ENCODE measurements around the gene SIK3.

Gene SIK3

DNA sequence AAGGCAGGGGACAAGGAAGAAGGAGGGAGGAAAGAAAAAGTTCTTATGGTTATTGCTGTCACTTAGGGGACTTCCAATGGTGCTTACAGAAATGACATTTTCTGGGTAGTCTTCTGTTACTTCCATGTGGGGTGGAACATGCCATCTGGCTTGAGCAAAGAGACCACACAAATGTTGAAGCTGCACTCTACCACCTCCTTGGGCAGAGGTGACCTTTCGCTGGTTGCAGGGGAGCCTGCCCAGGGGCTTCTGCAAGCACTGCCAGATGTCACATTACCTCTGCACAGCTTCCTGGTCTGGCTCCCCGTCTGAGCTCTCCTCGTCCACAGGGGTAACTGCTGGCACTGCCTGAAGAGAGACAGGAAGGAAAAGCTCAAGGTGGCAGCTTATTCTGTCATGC lies 228.2 kb downstream of the SIK3 start:
- DNase-seq (ENCODE audit: low read depth in 2 of 3, low spot score in 1 of 3): no peak

DNA sequence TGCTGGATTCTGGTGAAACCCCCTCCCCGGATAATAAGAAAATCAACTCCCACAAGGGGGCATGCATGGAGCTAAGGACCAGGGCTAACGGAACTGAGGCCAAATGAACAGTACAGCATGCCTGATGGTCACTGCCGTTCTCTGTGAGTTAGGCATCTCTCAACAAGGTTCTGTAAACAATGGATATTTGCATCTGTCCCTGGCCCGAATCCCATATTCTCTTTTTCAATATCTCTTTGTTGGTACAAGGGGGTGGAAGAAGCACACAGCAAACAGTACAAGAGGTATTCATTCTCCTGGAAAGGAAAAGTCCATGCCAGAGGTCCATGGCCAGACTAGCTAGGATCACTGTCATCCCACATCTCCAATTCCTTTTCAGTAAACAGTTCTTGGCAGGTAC lies 228.6 kb downstream of the SIK3 start:
- DNase-seq (ENCODE audit: low read depth in 2 of 3, low spot score in 1 of 3): no peak

GRCh38 chr11:116868066-116868465 lies 230.2 kb downstream of the SIK3 start:
- no peak for DNase-seq (ENCODE audit: low read depth in 2 of 3, low spot score in 1 of 3)

DNA sequence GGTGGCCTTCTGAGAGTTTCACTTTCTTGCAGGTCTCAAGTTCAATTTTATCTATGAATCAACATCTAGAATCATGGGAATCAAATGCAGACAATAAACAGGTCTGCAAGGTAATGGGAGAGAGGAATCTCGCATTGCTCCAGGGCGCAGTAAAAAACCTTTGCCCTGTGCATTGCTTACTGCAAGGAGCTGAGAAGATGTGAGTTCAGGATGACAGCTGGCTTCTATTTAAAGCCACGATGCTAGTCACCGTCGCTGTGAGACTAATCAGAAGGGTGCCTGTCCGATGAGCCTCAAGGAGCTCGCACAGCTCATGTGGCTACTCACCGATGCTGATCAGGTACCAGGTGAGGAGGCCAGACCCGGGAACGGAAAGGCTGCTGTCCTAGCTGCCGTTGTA lies 230.6 kb downstream of the SIK3 start:
- DNase-seq (ENCODE audit: low read depth in 2 of 3, low spot score in 1 of 3): no peak

DNA sequence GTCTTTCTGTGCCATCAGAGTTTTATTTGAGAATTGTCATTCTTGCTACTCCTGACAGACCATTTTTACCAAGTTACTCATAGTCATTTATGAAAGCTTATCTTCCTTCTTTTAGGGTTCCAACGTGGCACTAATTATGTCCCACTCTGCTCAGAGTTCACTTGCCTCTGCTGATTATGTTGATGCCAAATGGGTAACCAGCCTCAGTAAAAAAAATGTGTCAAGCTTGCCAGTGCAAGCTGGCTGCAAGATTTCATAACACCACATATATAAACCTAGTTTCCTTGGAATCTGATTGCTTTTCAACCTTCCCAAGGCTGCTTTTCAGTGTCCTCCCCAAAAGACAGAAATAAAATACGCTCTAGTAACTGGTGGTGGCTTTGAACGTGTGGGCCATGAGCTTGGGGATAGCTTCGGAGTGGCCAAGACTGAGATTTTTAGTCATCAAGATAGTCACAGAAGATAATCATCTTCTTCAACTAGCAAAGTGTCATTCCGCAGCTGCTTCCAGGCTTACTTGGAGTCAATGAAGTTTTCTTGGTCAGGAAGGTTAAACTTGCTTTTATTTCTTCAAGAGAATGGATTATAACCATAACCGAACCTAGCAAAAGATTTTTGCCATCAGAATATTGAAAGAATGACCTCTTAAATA lies 231.3 kb downstream of the SIK3 start:
- DNase-seq (ENCODE audit: low read depth in 2 of 3, low spot score in 1 of 3): no peak

DNA sequence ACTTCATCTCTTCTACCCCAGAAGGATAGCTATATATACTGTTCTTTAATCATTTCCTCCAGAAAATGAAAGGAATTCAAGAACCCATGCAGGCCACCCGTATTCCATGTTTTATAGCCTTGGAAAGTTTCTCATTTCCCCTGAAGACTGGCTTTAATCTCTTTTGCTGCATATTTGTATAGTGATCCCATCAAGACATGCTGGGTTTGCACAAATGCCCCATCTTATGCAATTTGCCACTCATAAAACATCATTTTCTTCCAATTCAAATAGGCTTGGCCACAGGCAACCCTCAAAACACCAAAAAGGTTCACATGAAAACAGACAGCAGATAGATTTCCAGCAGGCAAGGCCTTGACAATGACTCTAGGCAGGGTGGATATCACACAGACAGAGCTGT lies 232.5 kb downstream of the SIK3 start:
- no peak for DNase-seq (ENCODE audit: low read depth in 2 of 3, low spot score in 1 of 3)

GRCh38 chr11:116864531-116864930 lies 233.7 kb downstream of the SIK3 start:
- DNase-seq (ENCODE audit: low read depth in 2 of 3, low spot score in 1 of 3): no peak

GRCh38 chr11:116862951-116863350 lies 235.3 kb downstream of the SIK3 start:
- no peak for DNase-seq (ENCODE audit: low read depth in 2 of 3, low spot score in 1 of 3)

DNA sequence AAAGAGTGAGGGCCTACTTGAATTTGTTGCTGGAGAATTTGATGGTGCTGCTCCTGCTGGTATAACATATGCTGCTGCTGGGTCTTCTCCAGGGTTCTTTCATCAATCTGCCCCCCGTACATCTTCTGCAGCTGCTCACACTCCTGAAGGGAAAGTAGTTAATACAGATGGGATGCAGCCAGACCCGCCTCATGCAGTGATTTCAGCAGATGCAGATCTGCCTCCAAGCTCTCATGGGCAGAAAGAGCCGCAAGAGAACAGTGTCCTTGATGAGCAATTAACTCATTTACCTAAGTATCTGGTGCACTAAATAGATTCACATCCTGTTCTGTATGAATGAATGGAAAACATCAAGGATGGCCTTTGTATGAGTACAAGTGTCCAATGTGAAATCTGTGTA lies 236.0 kb downstream of the SIK3 start:
- no peak for DNase-seq (ENCODE audit: low read depth in 2 of 3, low spot score in 1 of 3)

DNA sequence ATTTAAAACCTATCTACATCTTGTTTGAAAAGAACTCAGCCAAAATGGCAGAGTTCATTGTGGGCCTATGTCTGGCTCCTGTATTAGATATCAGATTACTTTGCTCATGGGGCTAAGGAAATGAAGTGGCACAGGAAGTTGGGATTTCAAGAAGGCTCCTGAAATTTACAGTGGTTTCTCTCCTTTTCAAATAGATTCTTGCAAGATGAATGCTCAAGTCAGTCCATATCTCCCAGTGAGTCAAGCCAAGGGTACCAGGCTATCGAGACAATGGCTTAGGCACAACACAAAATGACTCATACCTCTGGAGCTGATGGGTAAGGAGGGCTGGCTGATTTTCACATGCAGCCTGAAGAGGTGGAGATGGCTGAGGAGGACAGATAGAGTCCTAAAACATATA lies 236.7 kb downstream of the SIK3 start:
- no peak for DNase-seq (ENCODE audit: low read depth in 2 of 3, low spot score in 1 of 3)

- DNase-seq (ENCODE audit: low read depth in 2 of 3, low spot score in 1 of 3): no peak
These were observed 237.9 kb downstream of the SIK3 start for GRCh38 chr11:116860303-116860702.

DNA sequence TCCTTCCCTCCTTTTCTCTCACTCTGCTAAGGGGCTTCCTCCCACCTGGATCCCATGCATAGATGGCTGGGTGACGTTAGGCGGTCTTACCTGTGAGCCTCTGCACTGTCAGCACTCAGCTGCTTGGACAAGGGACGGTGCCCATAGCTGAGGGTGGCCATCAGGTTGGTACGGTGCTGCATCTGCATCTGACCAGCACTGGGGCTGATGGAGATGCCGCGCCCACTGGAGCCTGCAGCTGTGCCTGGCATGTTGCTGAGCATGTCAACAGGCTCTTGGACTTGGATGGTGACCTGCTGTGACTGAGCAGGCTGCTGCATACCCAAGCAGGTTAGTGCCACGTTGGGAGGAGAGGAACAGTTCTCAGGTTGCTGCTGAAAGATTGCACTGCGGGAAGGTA lies 239.1 kb downstream of the SIK3 start:
- no peak for DNase-seq (ENCODE audit: low read depth in 2 of 3, low spot score in 1 of 3)

DNA sequence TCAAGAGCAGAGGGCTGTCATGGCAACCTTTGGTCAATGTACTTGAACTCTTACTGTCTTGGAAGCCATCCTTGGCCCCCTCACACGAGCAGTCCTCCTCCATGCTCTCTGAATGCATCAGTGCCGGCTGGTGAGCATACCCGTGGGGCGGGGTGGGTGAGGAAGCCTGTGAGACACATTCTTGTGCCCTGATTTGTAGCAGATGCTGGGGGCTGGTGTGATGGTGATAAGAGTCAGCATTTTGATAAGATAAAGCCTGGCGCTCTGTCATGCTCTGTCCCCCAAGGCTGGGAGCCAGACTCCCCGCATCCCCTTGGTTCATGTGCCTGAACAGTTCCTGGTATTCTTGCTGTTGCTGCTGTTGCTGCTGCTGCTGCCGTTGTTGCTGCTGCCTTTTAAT lies 240.3 kb downstream of the SIK3 start:
- DNase-seq (ENCODE audit: low read depth in 2 of 3, low spot score in 1 of 3): no peak

DNA sequence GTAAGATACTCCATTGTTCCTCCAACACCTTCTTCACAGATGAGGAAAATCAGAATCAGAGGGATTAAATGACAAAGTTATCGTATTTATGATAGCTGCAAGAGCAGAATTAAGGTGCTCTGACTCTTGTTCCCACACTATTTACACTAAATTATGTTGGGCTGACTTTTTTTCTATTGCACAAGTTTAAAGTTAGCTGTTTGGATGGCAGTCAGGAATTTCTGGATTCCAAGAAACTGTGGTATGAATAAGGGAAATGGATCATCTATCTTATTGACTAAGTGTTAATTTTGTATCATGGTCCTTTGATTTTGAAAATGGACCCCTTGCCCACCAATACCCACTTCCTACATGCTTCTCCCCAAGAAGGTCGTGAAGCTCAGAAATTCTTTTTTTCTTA lies 240.9 kb downstream of the SIK3 start:
- DNase-seq (ENCODE audit: low read depth in 2 of 3, low spot score in 1 of 3): no peak

GRCh38 chr11:116856423-116856822 lies 241.8 kb downstream of the SIK3 start:
- DNase-seq (ENCODE audit: low read depth in 2 of 3, low spot score in 1 of 3): no peak

DNA sequence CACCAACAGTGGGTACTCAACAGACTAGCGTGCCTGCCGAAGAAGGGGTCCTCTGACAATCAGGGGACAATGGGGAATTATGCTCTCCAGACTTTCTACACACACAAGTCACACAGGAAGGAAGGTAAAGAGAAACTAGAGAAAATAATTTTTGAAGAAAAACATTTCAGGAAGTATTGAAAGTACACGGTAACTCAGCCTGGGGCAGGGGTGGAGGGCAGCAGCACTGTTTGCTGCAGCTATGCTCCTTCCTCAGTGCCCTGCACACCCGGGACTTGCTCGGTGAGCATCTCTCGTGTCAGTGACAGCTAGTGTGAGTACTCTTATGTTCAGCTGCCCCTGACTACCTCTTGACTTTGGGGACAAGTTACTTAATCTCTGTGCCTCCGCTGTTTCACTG lies 242.8 kb downstream of the SIK3 start:
- no peak for DNase-seq (ENCODE audit: low read depth in 2 of 3, low spot score in 1 of 3)

DNA sequence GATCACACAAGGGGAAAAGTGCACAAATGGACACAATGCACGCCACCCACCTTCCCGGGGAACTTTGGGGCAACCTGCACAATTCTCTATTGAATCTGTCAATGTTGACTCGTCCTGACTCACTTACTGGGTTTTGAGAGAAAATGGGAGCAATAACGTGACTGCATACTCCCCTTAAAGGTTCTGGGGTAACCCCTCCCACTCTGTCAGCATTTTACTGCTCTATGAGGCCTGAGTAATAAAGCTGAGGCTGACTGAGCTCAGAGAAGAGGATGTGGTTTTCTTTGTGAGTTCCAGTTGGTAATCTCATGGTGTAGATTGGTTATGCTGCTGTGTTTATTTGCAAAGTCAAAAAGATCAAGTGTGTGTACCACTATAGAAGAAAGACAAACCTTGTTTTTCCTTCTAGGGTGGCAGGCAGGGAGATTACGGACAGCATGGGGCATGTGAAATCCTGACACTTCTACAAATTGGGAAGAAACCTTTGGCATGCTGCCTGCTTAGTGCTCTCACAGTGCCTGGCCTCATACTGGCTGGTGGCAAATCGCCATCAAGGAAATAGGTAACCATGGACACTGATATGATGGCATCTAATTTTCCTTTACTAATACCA lies 244.7 kb downstream of the SIK3 start:
- DNase-seq (ENCODE audit: low read depth in 2 of 3, low spot score in 1 of 3): peak; percentile 32 to 53 (median 45)

DNA sequence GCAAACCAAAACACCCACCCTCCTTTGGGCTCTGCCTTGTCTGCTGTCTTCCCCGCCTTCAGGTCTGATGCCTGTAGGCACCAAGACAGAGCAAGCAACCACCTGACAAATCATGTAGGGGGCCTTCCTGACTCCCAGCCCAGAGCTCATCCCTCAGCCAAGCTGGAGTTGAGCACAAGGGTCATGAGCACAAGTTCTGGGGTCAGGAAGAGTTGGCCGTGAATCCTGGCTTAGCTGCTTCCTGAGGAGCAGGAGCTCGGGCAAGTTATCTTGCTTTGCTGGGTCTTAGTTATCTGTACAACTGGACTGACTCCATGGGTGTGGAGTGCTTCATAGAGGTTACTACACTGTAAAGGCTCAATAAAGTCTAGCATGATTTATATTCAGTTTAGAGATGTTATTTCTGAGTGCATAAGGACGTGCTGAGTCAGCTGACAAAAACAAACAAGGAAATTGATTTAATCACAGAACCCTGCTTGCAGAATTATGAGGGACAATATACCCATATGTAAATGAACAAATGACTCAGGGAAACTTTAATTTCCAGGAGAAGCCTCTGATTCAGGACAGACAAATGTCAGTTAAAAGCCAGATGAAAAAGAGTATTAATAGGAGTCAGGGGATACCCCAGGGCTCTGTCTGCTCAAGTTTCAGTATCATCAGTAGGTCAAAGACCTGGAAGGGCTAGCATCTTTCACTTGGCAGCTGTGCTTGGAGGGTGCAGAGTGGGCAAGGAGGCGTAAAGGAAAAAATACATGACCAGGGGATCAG lies 245.8 kb downstream of the SIK3 start:
- no peak for DNase-seq (ENCODE audit: low read depth in 2 of 3, low spot score in 1 of 3)

DNA sequence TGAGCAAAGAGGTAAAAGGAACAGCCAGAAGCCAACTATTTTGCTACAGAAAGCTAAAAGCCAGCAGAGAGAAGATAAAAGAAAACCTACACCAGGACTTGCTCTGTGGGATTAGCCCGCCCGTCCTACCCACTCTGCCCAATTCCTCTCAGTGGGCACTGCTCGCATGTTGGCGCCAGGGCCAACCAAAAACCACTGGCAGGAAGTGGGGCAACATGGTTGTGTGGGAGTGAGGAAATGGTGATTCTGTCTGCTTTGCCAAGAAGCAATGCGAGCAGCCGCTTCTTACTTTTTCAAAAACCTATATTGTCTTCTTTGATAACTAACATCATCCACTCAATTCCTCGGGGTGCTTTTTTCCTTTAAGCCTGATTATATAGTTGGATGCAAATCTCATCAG lies 246.6 kb downstream of the SIK3 start:
- DNase-seq (ENCODE audit: low read depth in 2 of 3, low spot score in 1 of 3): peak in 2 of 3 donors; percentile 35 to 37

DNA sequence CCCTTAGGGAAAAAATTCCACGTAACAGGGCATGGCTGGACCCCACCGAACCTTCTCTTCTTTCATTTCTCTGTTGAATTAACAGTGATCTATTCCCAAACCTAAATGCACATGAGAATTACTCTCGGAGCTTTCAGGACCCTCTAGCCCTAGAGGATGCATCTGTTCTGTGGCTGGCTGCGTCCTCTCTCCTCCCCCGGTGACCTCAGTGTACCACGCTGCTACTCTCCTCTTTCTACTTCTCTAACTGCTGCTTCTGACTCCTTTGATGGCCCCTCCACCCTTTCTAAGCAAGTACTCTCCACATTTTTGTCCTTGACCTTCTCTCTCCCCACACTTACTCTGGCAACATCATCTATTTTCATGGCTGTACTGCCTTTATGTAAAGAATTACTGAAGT lies 248.7 kb downstream of the SIK3 start:
- no peak for DNase-seq (ENCODE audit: low read depth in 2 of 3, low spot score in 1 of 3)

DNA sequence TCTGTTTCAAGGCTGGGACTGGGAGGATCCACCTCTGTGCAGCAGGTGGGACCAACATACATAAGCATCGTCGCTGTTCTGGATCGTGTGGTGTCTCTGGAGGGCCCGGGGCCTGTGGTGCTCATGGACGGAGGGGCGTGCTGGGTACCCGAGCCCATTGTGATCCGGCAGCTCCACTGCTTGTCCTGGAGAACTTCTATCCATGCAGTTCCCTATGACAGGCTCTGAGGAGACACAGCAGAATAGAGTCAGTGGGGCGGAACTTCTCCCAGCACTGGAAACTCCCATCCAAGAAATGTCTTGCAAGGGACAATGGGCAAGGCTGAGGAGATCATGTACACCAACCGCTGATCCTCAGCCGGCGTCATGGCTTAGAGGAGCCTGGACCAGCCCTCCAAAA lies 249.2 kb downstream of the SIK3 start:
- no peak for DNase-seq (ENCODE audit: low read depth in 2 of 3, low spot score in 1 of 3)

GRCh38 chr11:116847612-116848011 lies 250.6 kb downstream of the SIK3 start:
- DNase-seq (ENCODE audit: low read depth in 2 of 3, low spot score in 1 of 3): no peak

- DNase-seq (ENCODE audit: low read depth in 2 of 3, low spot score in 1 of 3): no peak
These were observed 253.5 kb downstream of the SIK3 start for GRCh38 chr11:116844722-116845121.

All from stimulated activated CD4-positive, alpha-beta T cell treated with anti-CD3 and anti-CD28 coated beads, Interleukin-12 subunit alpha, Interleukin-12 subunit beta, amount 100 ng/mL, for 48 hours (primary cell).